ENCODE data around the gene MYBBP1A. TPM values are rescaled to one million over a fixed set of nuclear protein-coding genes. Genes with fewer than 3 reads are reported as not detected.

MYBBP1A gene
- total RNA-seq, 2 experiments from 2014 or later = 58.0 to 58.2 TPM

- no peaks in the 10 kb centered on the region for H3K27me3 Mint-ChIP-seq
- POLR2A ChIA-PET = no interaction called here
- H3K9me3 Mint-ChIP-seq = no peaks in the 10 kb centered on the region
- no peak for ATAC-seq (ENCODE audit: poor library complexity)
- DNase-seq = no peak
- no peaks in the 10 kb centered on the region for H3K27me3 ChIP-seq (ENCODE audit: control insufficient read depth in 1 of 2, insufficient read depth in 2 of 2, low read length in 2 of 2)
- CTCF ChIA-PET = no interaction called here
- TF ChIP-seq CTCF (IDR thresholded peaks at IDR 0.05) = no peak
- H3K4me1 ChIP-seq (ENCODE audit: insufficient read depth, low read length) = peaks cover 19% of the 10 kb centered on the region
- no peaks in the 10 kb centered on the region for H3K36me3 ChIP-seq (ENCODE audit: insufficient read depth, low read length)
- peak overlapping the region; percentile 47 for H3K27ac Mint-ChIP-seq
- H3K27ac ChIP-seq (ENCODE audit: low read depth in 1 of 2, low read length in 2 of 2) = no peak overlapping the region
- peaks cover 0 to 3% of the 10 kb centered on the region in 2 experiments for H3K9me3 ChIP-seq (ENCODE audit: control insufficient read depth in 1 of 2, insufficient read depth in 1 of 2, low read length in 2 of 2)
- H3K4me3 ChIP-seq (ENCODE audit: low read length) = no peak overlapping the region
- no peaks in the 10 kb centered on the region for H3K36me3 Mint-ChIP-seq (ENCODE audit: low read depth)
- intact Hi-C loops (cut with DNase I, micrococcal nuclease) = no loop called here
- peak overlapping the region; percentile 60 for H3K4me3 Mint-ChIP-seq
- peaks cover 31% of the 10 kb centered on the region for H3K4me1 Mint-ChIP-seq (ENCODE audit: low read depth)
These were observed 7.1 kb upstream of the MYBBP1A start for GRCh38 chr17:4562015-4562969.

- no peaks in the 10 kb centered on the region for H3K27me3 Mint-ChIP-seq
- no peak overlapping the region for H3K4me3 Mint-ChIP-seq
- no peak for TF ChIP-seq CTCF (IDR thresholded peaks at IDR 0.05)
- H3K4me1 ChIP-seq (ENCODE audit: insufficient read depth, low read length) = peaks cover 23% of the 10 kb centered on the region
- no peaks in the 10 kb centered on the region for H3K36me3 Mint-ChIP-seq (ENCODE audit: low read depth)
- no peaks in the 10 kb centered on the region for H3K36me3 ChIP-seq (ENCODE audit: insufficient read depth, low read length)
- H3K4me1 Mint-ChIP-seq (ENCODE audit: low read depth) = peaks cover 39% of the 10 kb centered on the region
- ChIA-PET POLR2A (no interaction called here), CTCF (no interaction called here)
- no peak overlapping the region for H3K4me3 ChIP-seq (ENCODE audit: low read length)
- ATAC-seq (ENCODE audit: poor library complexity) (no peak), DNase-seq (no peak)
- peaks cover 0 to 3% of the 10 kb centered on the region in 2 experiments for H3K9me3 ChIP-seq (ENCODE audit: control insufficient read depth in 1 of 2, insufficient read depth in 1 of 2, low read length in 2 of 2)
- no peaks in the 10 kb centered on the region for H3K27me3 ChIP-seq (ENCODE audit: control insufficient read depth in 1 of 2, insufficient read depth in 2 of 2, low read length in 2 of 2)
- no peak overlapping the region for H3K27ac Mint-ChIP-seq
- H3K9me3 Mint-ChIP-seq = no peaks in the 10 kb centered on the region
- intact Hi-C loops (cut with DNase I, micrococcal nuclease) = no loop called here
- no peak overlapping the region for H3K27ac ChIP-seq (ENCODE audit: low read depth in 1 of 2, low read length in 2 of 2)
These were observed 5.7 kb upstream of the MYBBP1A start for GRCh38 chr17:4560837-4561256.

- H3K36me3 ChIP-seq (ENCODE audit: insufficient read depth, low read length) = no peaks in the 10 kb centered on the region
- H3K4me3 ChIP-seq (ENCODE audit: low read length) = no peak within 1 kb of the TSS
- no peaks in the 10 kb centered on the region for H3K27me3 Mint-ChIP-seq
- H3K27ac ChIP-seq (ENCODE audit: low read depth in 1 of 2, low read length in 2 of 2) = no peak within 1 kb of the TSS
- intact Hi-C loops (cut with DNase I, micrococcal nuclease) = no loop called here
- TF ChIP-seq CTCF (IDR thresholded peaks at IDR 0.05) = no peak
- peaks cover 23% of the 10 kb centered on the region for H3K4me1 ChIP-seq (ENCODE audit: insufficient read depth, low read length)
- no peak for DNase-seq
- ChIA-PET CTCF (no interaction called here), POLR2A (no interaction called here)
- H3K27ac Mint-ChIP-seq = no peak within 1 kb of the TSS
- peaks cover 0 to 3% of the 10 kb centered on the region in 2 experiments for H3K9me3 ChIP-seq (ENCODE audit: control insufficient read depth in 1 of 2, insufficient read depth in 1 of 2, low read length in 2 of 2)
- ATAC-seq (ENCODE audit: poor library complexity) = no peak
- H3K36me3 Mint-ChIP-seq (ENCODE audit: low read depth) = peaks cover 3% of the 10 kb centered on the region
- no peaks in the 10 kb centered on the region for H3K9me3 Mint-ChIP-seq
- no peaks in the 10 kb centered on the region for H3K27me3 ChIP-seq (ENCODE audit: control insufficient read depth in 1 of 2, insufficient read depth in 2 of 2, low read length in 2 of 2)
- H3K4me1 Mint-ChIP-seq (ENCODE audit: low read depth) = peaks cover 39% of the 10 kb centered on the region
- H3K4me3 Mint-ChIP-seq = no peak within 1 kb of the TSS
These were observed 5.2 kb upstream of the MYBBP1A start, which contains the start of gene GGT6 for GRCh38 chr17:4560421-4560820. GGT6 (minus strand) TSS chr17:4560577; CDS start chr17:4560521, 56 bp downstream.
